Mesendoderm (in vitro differentiated cells): ENCODE measurements around the gene MYBPC3.

Experiments
- DNase-seq: peaks from one replicate; pipeline ENCODE4 v3.0.0; 2013
- H2AK5ac ChIP-seq: 2 replicates; pipeline ENCODE4 v1.6.1; 2013; ENCODE audit warnings: low read length, inconsistent platforms
- H2BK120ac ChIP-seq: 2 replicates; pipeline ENCODE4 v1.6.1; 2013; ENCODE audit warnings: low read depth, mild to moderate bottlenecking, low read length, moderate library complexity, mixed read lengths
- H2BK15ac ChIP-seq: replicated peaks from 2 replicates; pipeline ENCODE4 v1.6.1; 2013; ENCODE audit warnings: low read depth, mild to moderate bottlenecking, moderate library complexity
- H2BK5ac ChIP-seq: 2 replicates; pipeline ENCODE4 v1.6.1; 2013; ENCODE audit warnings: low read length, inconsistent platforms
- H3K18ac ChIP-seq: 2 replicates; pipeline ENCODE4 v1.6.1; 2013; ENCODE audit warnings: mild to moderate bottlenecking, low read length, mixed read lengths
- H3K23ac ChIP-seq: one replicate; pipeline ENCODE4 v1.6.1; 2013; ENCODE audit warnings: low read length
- H3K27ac ChIP-seq: 2 replicates; pipeline ENCODE4 v1.5.1; 2013; ENCODE audit warnings: low read depth, mild to moderate bottlenecking, inconsistent platforms, low read length, moderate library complexity
- H3K27me3 ChIP-seq: 2 replicates; pipeline ENCODE4 v1.6.1; 2013; ENCODE audit warnings: low read length, control low read depth, mild to moderate bottlenecking, inconsistent platforms; ENCODE audit not compliant: insufficient read depth, poor library complexity
- H3K36me3 ChIP-seq: 2 replicates; pipeline ENCODE4 v1.6.1; 2013; ENCODE audit warnings: low read length, inconsistent platforms; ENCODE audit not compliant: control insufficient read depth, insufficient read depth
- H3K4ac ChIP-seq: one replicate; pipeline ENCODE4 v1.6.1; 2013; ENCODE audit warnings: low read depth, mild to moderate bottlenecking, low read length, moderate library complexity
- H3K4me1 ChIP-seq: 2 replicates; pipeline ENCODE4 v1.6.1; 2013; ENCODE audit warnings: low read depth, low read length, inconsistent platforms; ENCODE audit not compliant: control insufficient read depth
- H3K4me2 ChIP-seq: 2 replicates; pipeline ENCODE4 v1.6.1; 2013; ENCODE audit warnings: low read length
- H3K4me3 ChIP-seq: 2 replicates; pipeline ENCODE4 v1.5.1; 2013; ENCODE audit warnings: mild to moderate bottlenecking, low read length
- H3K56ac ChIP-seq: one replicate; pipeline ENCODE4 v1.6.1; 2013; ENCODE audit warnings: low read length
- H3K79me1 ChIP-seq: 2 replicates; pipeline ENCODE4 v1.6.1; 2013; ENCODE audit warnings: low read length, inconsistent platforms
- H3K79me2 ChIP-seq: 2 replicates; pipeline ENCODE4 v1.6.1; 2013; ENCODE audit warnings: mild to moderate bottlenecking, low read length; ENCODE audit not compliant: control insufficient read depth, insufficient read depth
- H3K9ac ChIP-seq: 2 replicates; pipeline ENCODE4 v1.6.1; 2013; ENCODE audit warnings: low read length, inconsistent platforms
- H4K5ac ChIP-seq: one replicate; pipeline ENCODE4 v1.6.1; 2013; ENCODE audit warnings: low read length
- H4K8ac ChIP-seq: one replicate; pipeline ENCODE4 v1.6.1; 2013; ENCODE audit warnings: low read depth, mild to moderate bottlenecking, control low read depth, low read length, moderate library complexity
- WGBS: extraction: QIAGEN DNeasy Blood & Tissue Kit; methylation state at CpG from one replicate; pipeline ENCODE4 v1.1.7; 2013; ENCODE audit warnings: low lambda C conversion rate, missing lambda C conversion rate; ENCODE audit not compliant: insufficient coverage; ENCODE audit errors: extremely low coverage; 5-methylcytosine and 5-hydroxymethylcytosine counted together

The MYBPC3 gene

DNA sequence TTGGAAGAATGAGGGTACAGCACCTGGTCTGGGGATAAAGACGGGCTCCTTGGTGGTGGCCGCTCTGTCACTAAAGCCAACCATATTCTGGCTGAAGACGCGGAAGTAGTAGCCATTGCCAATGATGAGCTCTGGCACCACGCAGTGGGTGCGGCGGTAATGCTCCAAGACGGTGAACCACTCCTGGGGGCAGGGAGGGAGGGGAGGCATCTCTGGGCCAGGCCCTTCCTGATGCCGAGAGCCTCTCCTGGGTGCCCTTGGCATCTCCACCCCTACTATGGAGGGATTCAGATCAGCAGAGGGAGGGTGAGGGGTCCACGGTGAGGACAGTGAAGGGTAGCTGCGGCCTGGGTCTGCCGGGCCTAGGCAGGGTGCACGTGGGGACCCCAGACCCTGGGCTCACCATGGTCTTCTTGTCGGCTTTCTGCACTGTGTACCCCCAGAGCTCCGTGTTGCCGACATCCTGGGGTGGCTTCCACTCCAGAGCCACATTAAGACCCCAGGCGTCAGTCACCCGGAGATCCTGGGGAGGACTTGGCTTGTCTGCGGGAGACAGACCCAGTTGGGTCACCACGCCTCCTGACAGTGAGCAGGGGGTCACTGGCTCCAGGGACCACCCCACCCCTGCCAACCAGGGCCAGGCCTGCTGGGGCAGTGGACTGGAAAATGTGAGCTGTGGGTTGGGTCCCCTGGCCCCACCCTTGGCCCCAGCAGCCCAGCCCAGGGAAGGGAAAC is 19.5 kb downstream of the MYBPC3 start:
- no peak for DNase-seq
- Histone ChIP-seq H3K56ac (no peak overlapping the region), H2BK15ac (no peak overlapping the region), H3K79me1 (no peaks in the 10 kb centered on the region), H4K8ac (no peak overlapping the region), H3K9ac (no peak overlapping the region), H3K4me1 (no peaks in the 10 kb centered on the region), H3K36me3 (peaks cover 3% of the 10 kb centered on the region), H3K4me2 (no peak overlapping the region), H2AK5ac (no peak overlapping the region), H3K79me2 (no peaks in the 10 kb centered on the region), H3K27ac (no peak overlapping the region), H3K4ac (no peak overlapping the region), H3K4me3 (no peak overlapping the region), H3K18ac (no peak overlapping the region), H3K27me3 (no peaks in the 10 kb centered on the region), H4K5ac (no peak overlapping the region), H2BK120ac (no peak overlapping the region), H3K23ac (no peak overlapping the region), H2BK5ac (no peak overlapping the region)
- no CpG with 5 or more reads among the region's 20 CpGs for WGBS

GRCh38 chr11:47332303-47332711 is 20.2 kb downstream of the MYBPC3 start:
- no peaks in the 10 kb centered on the region for H3K27me3 ChIP-seq
- no peaks in the 10 kb centered on the region for H3K79me1 ChIP-seq
- H3K56ac ChIP-seq, result no peak overlapping the region
- no peak overlapping the region for H2BK5ac ChIP-seq
- no peak overlapping the region for H3K9ac ChIP-seq
- peaks cover 3% of the 10 kb centered on the region for H3K36me3 ChIP-seq
- no peak overlapping the region for H2AK5ac ChIP-seq
- WGBS, result no CpG with 5 or more reads among the region's 13 CpGs
- DNase-seq, result no peak
- no peak overlapping the region for H3K27ac ChIP-seq
- no peak overlapping the region for H3K4me3 ChIP-seq
- H3K79me2 ChIP-seq, result no peaks in the 10 kb centered on the region
- no peak overlapping the region for H3K18ac ChIP-seq
- no peak overlapping the region for H2BK120ac ChIP-seq
- H4K5ac ChIP-seq, result no peak overlapping the region
- H3K23ac ChIP-seq, result no peak overlapping the region
- no peak overlapping the region for H4K8ac ChIP-seq
- H3K4me2 ChIP-seq, result no peak overlapping the region
- no peak overlapping the region for H3K4ac ChIP-seq
- no peaks in the 10 kb centered on the region for H3K4me1 ChIP-seq
- H2BK15ac ChIP-seq, result no peak overlapping the region

GRCh38 chr11:47331454-47332302 is 20.8 kb downstream of the MYBPC3 start:
- no CpG with 5 or more reads among the region's 21 CpGs for WGBS
- Histone ChIP-seq H3K27ac (no peak overlapping the region), H2AK5ac (no peak overlapping the region)

GRCh38 chr11:47329987-47330931 is 22.2 kb downstream of the MYBPC3 start:
- no peaks in the 10 kb centered on the region for H3K27me3 ChIP-seq
- H3K27ac ChIP-seq, result no peak overlapping the region
- no peak overlapping the region for H4K5ac ChIP-seq
- H3K18ac ChIP-seq, result no peak overlapping the region
- peaks cover 3% of the 10 kb centered on the region for H3K36me3 ChIP-seq
- no peak overlapping the region for H2BK15ac ChIP-seq
- H3K56ac ChIP-seq, result no peak overlapping the region
- no peaks in the 10 kb centered on the region for H3K79me2 ChIP-seq
- no peak overlapping the region for H3K4me2 ChIP-seq
- peak; percentile 28 for DNase-seq
- no peak overlapping the region for H2BK5ac ChIP-seq
- H2AK5ac ChIP-seq, result no peak overlapping the region
- H3K79me1 ChIP-seq, result no peaks in the 10 kb centered on the region
- no peak overlapping the region for H2BK120ac ChIP-seq
- WGBS, result no CpG with 5 or more reads among the region's 16 CpGs
- no peak overlapping the region for H3K4me3 ChIP-seq
- no peak overlapping the region for H3K9ac ChIP-seq
- H3K4ac ChIP-seq, result no peak overlapping the region
- H3K4me1 ChIP-seq, result no peaks in the 10 kb centered on the region
- no peak overlapping the region for H3K23ac ChIP-seq
- no peak overlapping the region for H4K8ac ChIP-seq

More at GRCh38 chr11:47331454-47332302, 20.8 kb downstream of the MYBPC3 start:
- Histone ChIP-seq H3K4ac (no peak overlapping the region), H3K4me1 (no peaks in the 10 kb centered on the region), H4K8ac (no peak overlapping the region), H3K27me3 (no peaks in the 10 kb centered on the region), H2BK5ac (no peak overlapping the region), H2BK15ac (no peak overlapping the region), H3K4me2 (no peak overlapping the region), H3K4me3 (no peak overlapping the region), H3K18ac (no peak overlapping the region), H4K5ac (no peak overlapping the region), H3K56ac (no peak overlapping the region), H3K9ac (no peak overlapping the region), H2BK120ac (no peak overlapping the region), H3K23ac (no peak overlapping the region), H3K79me2 (no peaks in the 10 kb centered on the region), H3K36me3 (peaks cover 3% of the 10 kb centered on the region), H3K79me1 (no peaks in the 10 kb centered on the region)
- DNase-seq, result no peak

GRCh38 chr11:47329431-47329986 is 23.0 kb downstream of the MYBPC3 start:
- Histone ChIP-seq H3K79me1 (no peaks in the 10 kb centered on the region), H3K36me3 (peaks cover 3% of the 10 kb centered on the region), H2BK120ac (no peak overlapping the region), H3K56ac (no peak overlapping the region), H2AK5ac (no peak overlapping the region), H4K5ac (no peak overlapping the region), H3K4me2 (no peak overlapping the region), H3K4me1 (no peaks in the 10 kb centered on the region), H3K9ac (no peak overlapping the region), H3K18ac (no peak overlapping the region), H3K4ac (no peak overlapping the region), H2BK5ac (no peak overlapping the region), H4K8ac (no peak overlapping the region), H3K27me3 (no peaks in the 10 kb centered on the region), H3K79me2 (no peaks in the 10 kb centered on the region), H3K27ac (no peak overlapping the region), H3K4me3 (no peak overlapping the region), H2BK15ac (no peak overlapping the region), H3K23ac (no peak overlapping the region)
- WGBS, result no CpG with 5 or more reads among the region's 12 CpGs
- no peak for DNase-seq
